K562 (cell line): Measurements from ENCODE around the gene CSTPP1. TPM values are rescaled to one million over a fixed set of nuclear protein-coding genes. Genes with fewer than 3 reads are reported as not detected.
A peak's percentile ranks its signal among the peaks of the same experiment; 100 is the strongest.

Source experiments
- BCLAF1 ChIP-seq, 2 experiments: fragments of 450-650 bp in 1 of 2; IDR thresholded peaks; 2 replicates each; pipeline ENCODE4 v1.6.1; 2011 to 2017; ENCODE audit warnings: low read depth in 2 of 2, antibody characterized with exemption in 1 of 2, borderline replicate concordance in 1 of 2, low read length in 1 of 2, mild to moderate bottlenecking in 1 of 2, mixed read lengths in 1 of 2; ENCODE audit not compliant: control insufficient read depth in 1 of 2
- CBFA2T2 ChIP-seq: fragments of 450-650 bp; conservative IDR thresholded peaks from 2 replicates; pipeline ENCODE4 v1.6.1; 2017; ENCODE audit warnings: mild to moderate bottlenecking
- DACH1 ChIP-seq: fragments of 450-650 bp; IDR thresholded peaks from 2 replicates; pipeline ENCODE4 v1.6.1; 2018; ENCODE audit not compliant: partially characterized antibody
- E2F6 ChIP-seq, 2 experiments: IDR thresholded peaks; 2 replicates each; pipeline ENCODE4 v1.6.1; 2011; ENCODE audit warnings: borderline replicate concordance in 1 of 2, control low read depth in 1 of 2, low read depth in 1 of 2, low read length in 1 of 2, mild to moderate bottlenecking in 1 of 2, mixed read lengths in 1 of 2, moderate library complexity in 1 of 2; ENCODE audit not compliant: insufficient read depth in 1 of 2, insufficient read length in 1 of 2, poor library complexity in 1 of 2, severe bottlenecking in 1 of 2; ENCODE audit errors: extremely low read depth in 1 of 2
- FOXJ2 ChIP-seq: fragments of 200-800 bp; sonication (Bioruptor generic); IDR thresholded peaks from 2 replicates; pipeline ENCODE4 v1.6.1; 2016; ENCODE audit warnings: missing genetic modification characterization, missing compliant biosample characterization
- HDAC2 ChIP-seq: fragments of 450-650 bp; IDR thresholded peaks from 2 replicates; pipeline ENCODE4 v1.6.1; 2016; ENCODE audit warnings: mild to moderate bottlenecking
- HNRNPK ChIP-seq: fragments of 200-400 bp; formaldehyde crosslinking; IDR thresholded peaks from one replicate; pipeline ENCODE4 v1.6.1; 2018; ENCODE audit warnings: mild to moderate bottlenecking, low read depth, low read length; ENCODE audit not compliant: poor library complexity, severe bottlenecking
- KLF16 ChIP-seq: IDR thresholded peaks from 2 replicates; pipeline ENCODE4 v1.6.1; 2016; ENCODE audit warnings: antibody characterized with exemption
- MBD2 ChIP-seq: sonication (generic); IDR thresholded peaks from 2 replicates; pipeline ENCODE4 v1.6.1; 2016; ENCODE audit warnings: low read depth, borderline replicate concordance
- RBBP5 ChIP-seq: fragments of 200-600 bp; sonication (generic); IDR thresholded peaks from 2 replicates; pipeline ENCODE4 v1.6.1; 2012; ENCODE audit warnings: borderline replicate concordance, mild to moderate bottlenecking, low read length, control low read depth, inconsistent platforms; ENCODE audit not compliant: insufficient read depth, poor library complexity, severe bottlenecking
- SMARCC2 ChIP-seq: fragments of 450-650 bp; IDR thresholded peaks from 2 replicates; pipeline ENCODE4 v1.6.1; 2017; ENCODE audit warnings: antibody characterized with exemption, moderate library complexity, mild to moderate bottlenecking, low read depth
- SOX6 ChIP-seq: fragments of 450-650 bp; IDR thresholded peaks from 2 replicates; pipeline ENCODE4 v1.6.1; 2014; ENCODE audit warnings: mild to moderate bottlenecking
- TRIM24 ChIP-seq, 2 experiments: fragments of 450-650 bp; IDR thresholded peaks; 2 replicates each; pipeline ENCODE4 v1.6.1; 2016
- ZBED1 ChIP-seq: IDR thresholded peaks from 2 replicates; pipeline ENCODE4 v1.6.1; 2014
- ZC3H4 ChIP-seq: sonication (generic); formaldehyde crosslinking; IDR thresholded peaks from 2 replicates; pipeline ENCODE4 v1.9.0; 2021; ENCODE audit warnings: missing genetic modification reagents, borderline replicate concordance
- ZNF175 ChIP-seq: fragments of 200-800 bp; sonication (Bioruptor generic); IDR thresholded peaks from 2 replicates; pipeline ENCODE4 v1.6.1; 2016; ENCODE audit warnings: low read depth, mild to moderate bottlenecking, missing genetic modification characterization, missing compliant biosample characterization
- ZNF224 ChIP-seq: sonication (generic); formaldehyde crosslinking; IDR thresholded peaks from 2 replicates; pipeline ENCODE4 v1.8.0; 2022; ENCODE audit warnings: mild to moderate bottlenecking, missing genetic modification reagents
- ZNF584 ChIP-seq: fragments of 200-800 bp; sonication (Bioruptor generic); IDR thresholded peaks from 2 replicates; pipeline ENCODE4 v1.6.1; 2016; ENCODE audit warnings: low read depth, mild to moderate bottlenecking, missing genetic modification characterization, missing compliant biosample characterization
- ZNF695 ChIP-seq: fragments of 450-650 bp; formaldehyde crosslinking; IDR thresholded peaks from 2 replicates; pipeline ENCODE4 v1.4.0; 2020; ENCODE audit warnings: mild to moderate bottlenecking, moderate library complexity
- polyA plus RNA-seq, 8 experiments: library from polyadenylated mRNA; depleted of rRNA in 4 of 8; stranded (reverse) in 5 of 8; unstranded in 3 of 8; fragments of >200 nt; fragmentation: Nextera tagmentation in 2 of 8; fragmentation: Illumina TruSeq in 1 of 8; extraction: Ambion mirVana in 2 of 8; extraction: Trizol in 1 of 8; gene quantifications; 2 replicates each; pipeline versions ENCODE4 v1.2.1 to v1.2.3, GENCODE V29; 2011 to 2014; ENCODE audit warnings: inconsistent platforms in 1 of 8, missing spikeins in 1 of 8
- total RNA-seq, 7 experiments: library from RNA; depleted of rRNA in 6 of 7; stranded (reverse); fragments of >200 nt in 6 of 7; fragmentation: Illumina TruSeq in 2 of 7; extraction: Trizol in 2 of 7; gene quantifications; 2 replicates each; pipeline versions ENCODE4 v1.2.1 to v1.2.3, GENCODE V29; 2011 to 2021; ENCODE audit warnings: low replicate concordance in 1 of 7
- TF ChIP-seq, protein P1 (sequence below): fragments of 450-650 bp; formaldehyde crosslinking; IDR thresholded peaks from 2 replicates; pipeline ENCODE4 v1.4.0; 2020; ENCODE audit warnings: mild to moderate bottlenecking, moderate library complexity
- TF ChIP-seq, protein P2 (sequence below): fragments of 250-450 bp; sonication (Bioruptor Pico); IDR thresholded peaks from 2 replicates; pipeline ENCODE4 v1.8.0; 2021; ENCODE audit warnings: mild to moderate bottlenecking, moderate library complexity

CSTPP1 gene
- total and polyA plus RNA-seq, 9 of the 15 experiments (the other 6 are each of a cell fraction or from before 2014, with no cell fraction given) = 6.5 to 17.8 (median 9.2) TPM

DNA sequence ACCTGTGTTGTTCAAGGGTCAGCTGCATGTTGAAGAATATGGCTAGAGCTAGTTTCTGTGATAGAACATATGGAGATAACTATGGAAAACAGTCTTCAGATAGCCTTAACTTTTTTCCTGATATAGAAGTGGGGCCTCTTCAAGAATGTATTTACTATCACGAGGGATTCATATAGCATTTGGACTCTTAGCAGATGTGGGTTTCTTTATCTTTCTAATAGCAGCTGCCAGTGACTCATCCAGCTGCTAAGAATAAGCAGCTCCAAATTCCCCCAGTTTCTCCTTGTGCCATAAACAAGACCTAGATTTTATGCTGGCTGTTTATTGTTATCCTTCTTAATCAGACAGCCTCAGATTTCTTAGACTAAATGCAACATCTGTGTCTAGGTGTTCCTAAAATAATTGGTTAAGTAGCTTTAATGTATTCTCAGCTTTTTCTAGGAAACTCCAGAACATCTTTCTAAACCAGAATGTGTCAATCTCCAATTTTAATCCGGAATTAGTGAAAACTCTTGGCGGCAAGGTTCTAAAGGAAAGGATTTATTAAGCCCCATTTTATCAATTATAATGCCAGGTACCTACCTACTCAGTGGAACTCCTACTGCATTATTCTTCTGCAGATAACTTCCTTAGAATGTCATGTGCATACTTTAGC lies 119.8 kb downstream of the CSTPP1 start (continued):
- TF ChIP-seq ZNF695 (no peak), HNRNPK (no peak), CBFA2T2 (peak; percentile 98), ZC3H4 (CRISPR knock-in tag) (no peak), ZNF584 (0 out of 2 replicates have a peak, but pooled peaks have one; percentile 83), KLF16 (peak; percentile 94), MBD2 (peak; percentile 48; the same call in 1 of the 2 replicates), SOX6 (peak; percentile 96), BCLAF1 (IDR thresholded peaks at IDR 0.05; ENCODE audit: borderline replicate concordance in 1 of 2, control insufficient read depth in 1 of 2, low read depth in 2 of 2, low read length in 1 of 2) (no peak), HDAC2 (peak; percentile 92), ZNF175 (CRISPR knock-in tag) (peak; percentile 94), DACH1 (peak; percentile 85), SMARCC2 (peak; percentile 98), ZBED1 (no peak), TRIM24 (IDR thresholded peaks at IDR 0.05) (peak; percentile 96), FOXJ2 (tag) (peak; percentile 80), ZNF224 (CRISPR knock-in tag) (no peak), E2F6 (IDR thresholded peaks at IDR 0.05; ENCODE audit: borderline replicate concordance in 1 of 2, extremely low read depth in 1 of 2, insufficient read depth in 1 of 2, insufficient read length in 1 of 2, low read depth in 1 of 2, low read length in 1 of 2, poor library complexity in 1 of 2, severe bottlenecking in 1 of 2) (no peak), RBBP5 (no peak)
- TF ChIP-seq, protein P1, sequence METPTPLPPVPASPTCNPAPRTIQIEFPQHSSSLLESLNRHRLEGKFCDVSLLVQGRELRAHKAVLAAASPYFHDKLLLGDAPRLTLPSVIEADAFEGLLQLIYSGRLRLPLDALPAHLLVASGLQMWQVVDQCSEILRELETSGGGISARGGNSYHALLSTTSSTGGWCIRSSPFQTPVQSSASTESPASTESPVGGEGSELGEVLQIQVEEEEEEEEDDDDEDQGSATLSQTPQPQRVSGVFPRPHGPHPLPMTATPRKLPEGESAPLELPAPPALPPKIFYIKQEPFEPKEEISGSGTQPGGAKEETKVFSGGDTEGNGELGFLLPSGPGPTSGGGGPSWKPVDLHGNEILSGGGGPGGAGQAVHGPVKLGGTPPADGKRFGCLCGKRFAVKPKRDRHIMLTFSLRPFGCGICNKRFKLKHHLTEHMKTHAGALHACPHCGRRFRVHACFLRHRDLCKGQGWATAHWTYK (CRISPR knock-in tag) = 0 out of 2 replicates have a peak, but pooled peaks have one; percentile 45
- TF ChIP-seq, protein P2, sequence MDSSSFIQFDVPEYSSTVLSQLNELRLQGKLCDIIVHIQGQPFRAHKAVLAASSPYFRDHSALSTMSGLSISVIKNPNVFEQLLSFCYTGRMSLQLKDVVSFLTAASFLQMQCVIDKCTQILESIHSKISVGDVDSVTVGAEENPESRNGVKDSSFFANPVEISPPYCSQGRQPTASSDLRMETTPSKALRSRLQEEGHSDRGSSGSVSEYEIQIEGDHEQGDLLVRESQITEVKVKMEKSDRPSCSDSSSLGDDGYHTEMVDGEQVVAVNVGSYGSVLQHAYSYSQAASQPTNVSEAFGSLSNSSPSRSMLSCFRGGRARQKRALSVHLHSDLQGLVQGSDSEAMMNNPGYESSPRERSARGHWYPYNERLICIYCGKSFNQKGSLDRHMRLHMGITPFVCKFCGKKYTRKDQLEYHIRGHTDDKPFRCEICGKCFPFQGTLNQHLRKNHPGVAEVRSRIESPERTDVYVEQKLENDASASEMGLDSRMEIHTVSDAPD (CRISPR knock-in tag) = no peak
